Measurements from ENCODE around the gene PUM1.

The PUM1 gene

GRCh38 chr1:31065310-31066217 lies at the start of gene PUM1:
Gene PUM1, minus strand, starts transcription at chr1:31065717. Its CDS starts 6,151 bp downstream, at chr1:31059566.
- no peaks in the 10 kb centered on the region for H3K27me3 ChIP-seq (ENCODE audit: control insufficient read depth, insufficient read depth, low read length)
- no peaks in the 10 kb centered on the region for H3K9me3 ChIP-seq (ENCODE audit: control insufficient read depth, insufficient read depth, low read length)
- H3K4me1 ChIP-seq (ENCODE audit: control insufficient read depth, insufficient read depth, low read length), result peaks cover 13% of the 10 kb centered on the region; the same call in 1 of the 2 replicates
- H3K27ac ChIP-seq (ENCODE audit: low read depth, low read length), result peak within 1 kb of the TSS; percentile 98
- H3K9ac ChIP-seq (ENCODE audit: low read depth, low read length), result peak within 1 kb of the TSS; percentile 97
- no peaks in the 10 kb centered on the region for H3K36me3 ChIP-seq (ENCODE audit: control insufficient read depth, insufficient read depth, low read length)
- peak within 1 kb of the TSS; percentile 98 for H3K4me3 ChIP-seq (ENCODE audit: low read depth, low read length)

GRCh38 chr1:31112266-31112935 lies 46.9 kb upstream of the PUM1 start:
- H3K27me3 ChIP-seq (ENCODE audit: control insufficient read depth, insufficient read depth, low read length), result no peaks in the 10 kb centered on the region
- no peak overlapping the region for H3K4me3 ChIP-seq (ENCODE audit: low read depth, low read length)
- no peaks in the 10 kb centered on the region for H3K36me3 ChIP-seq (ENCODE audit: control insufficient read depth, insufficient read depth, low read length)
- no peaks in the 10 kb centered on the region for H3K9me3 ChIP-seq (ENCODE audit: control insufficient read depth, insufficient read depth, low read length)
- H3K4me1 ChIP-seq (ENCODE audit: control insufficient read depth, insufficient read depth, low read length), result peaks cover 17% of the 10 kb centered on the region
- H3K27ac ChIP-seq (ENCODE audit: low read depth, low read length), result no peak overlapping the region
- no peak overlapping the region for H3K9ac ChIP-seq (ENCODE audit: low read depth, low read length)

GRCh38 chr1:31111290-31111951 lies 45.9 kb upstream of the PUM1 start:
- Histone ChIP-seq H3K9me3 (ENCODE audit: control insufficient read depth, insufficient read depth, low read length) (no peaks in the 10 kb centered on the region), H3K36me3 (ENCODE audit: control insufficient read depth, insufficient read depth, low read length) (no peaks in the 10 kb centered on the region), H3K9ac (ENCODE audit: low read depth, low read length) (no peak overlapping the region), H3K4me1 (ENCODE audit: control insufficient read depth, insufficient read depth, low read length) (peaks cover 17% of the 10 kb centered on the region), H3K27me3 (ENCODE audit: control insufficient read depth, insufficient read depth, low read length) (no peaks in the 10 kb centered on the region), H3K27ac (ENCODE audit: low read depth, low read length) (peak overlapping the region; percentile 14), H3K4me3 (ENCODE audit: low read depth, low read length) (peak overlapping the region; percentile 27; the same call in 1 of the 2 replicates)

GRCh38 chr1:31110846-31111245 lies 45.3 kb upstream of the PUM1 start:
- H3K9ac ChIP-seq (ENCODE audit: low read depth, low read length), result no peak overlapping the region
- H3K27me3 ChIP-seq (ENCODE audit: control insufficient read depth, insufficient read depth, low read length), result no peaks in the 10 kb centered on the region
- H3K27ac ChIP-seq (ENCODE audit: low read depth, low read length), result no peak overlapping the region
- H3K9me3 ChIP-seq (ENCODE audit: control insufficient read depth, insufficient read depth, low read length), result no peaks in the 10 kb centered on the region
- H3K4me3 ChIP-seq (ENCODE audit: low read depth, low read length), result no peak overlapping the region
- peaks cover 17% of the 10 kb centered on the region for H3K4me1 ChIP-seq (ENCODE audit: control insufficient read depth, insufficient read depth, low read length)
- no peaks in the 10 kb centered on the region for H3K36me3 ChIP-seq (ENCODE audit: control insufficient read depth, insufficient read depth, low read length)

GRCh38 chr1:31108861-31109260 lies 43.3 kb upstream of the PUM1 start:
- no peaks in the 10 kb centered on the region for H3K36me3 ChIP-seq (ENCODE audit: control insufficient read depth, insufficient read depth, low read length)

GRCh38 chr1:31105646-31106045 lies 40.1 kb upstream of the PUM1 start:
- no peak overlapping the region for H3K9ac ChIP-seq (ENCODE audit: low read depth, low read length)
- H3K27me3 ChIP-seq (ENCODE audit: control insufficient read depth, insufficient read depth, low read length), result no peaks in the 10 kb centered on the region
- H3K9me3 ChIP-seq (ENCODE audit: control insufficient read depth, insufficient read depth, low read length), result no peaks in the 10 kb centered on the region
- no peaks in the 10 kb centered on the region for H3K36me3 ChIP-seq (ENCODE audit: control insufficient read depth, insufficient read depth, low read length)
- H3K27ac ChIP-seq (ENCODE audit: low read depth, low read length), result no peak overlapping the region
- no peaks in the 10 kb centered on the region for H3K4me1 ChIP-seq (ENCODE audit: control insufficient read depth, insufficient read depth, low read length)
- no peak overlapping the region for H3K4me3 ChIP-seq (ENCODE audit: low read depth, low read length)

More at GRCh38 chr1:31108861-31109260, 43.3 kb upstream of the PUM1 start:
- peaks cover 17% of the 10 kb centered on the region for H3K4me1 ChIP-seq (ENCODE audit: control insufficient read depth, insufficient read depth, low read length)
- H3K27ac ChIP-seq (ENCODE audit: low read depth, low read length), result no peak overlapping the region
- H3K9ac ChIP-seq (ENCODE audit: low read depth, low read length), result no peak overlapping the region
- H3K27me3 ChIP-seq (ENCODE audit: control insufficient read depth, insufficient read depth, low read length), result no peaks in the 10 kb centered on the region
- no peaks in the 10 kb centered on the region for H3K9me3 ChIP-seq (ENCODE audit: control insufficient read depth, insufficient read depth, low read length)
- no peak overlapping the region for H3K4me3 ChIP-seq (ENCODE audit: low read depth, low read length)

GRCh38 chr1:31102501-31102950 lies 37.0 kb upstream of the PUM1 start:
- H3K4me3 ChIP-seq (ENCODE audit: low read depth, low read length), result no peak overlapping the region

GRCh38 chr1:31101147-31101502 lies 35.6 kb upstream of the PUM1 start:
- no peaks in the 10 kb centered on the region for H3K27me3 ChIP-seq (ENCODE audit: control insufficient read depth, insufficient read depth, low read length)
- no peaks in the 10 kb centered on the region for H3K36me3 ChIP-seq (ENCODE audit: control insufficient read depth, insufficient read depth, low read length)
- no peak overlapping the region for H3K9ac ChIP-seq (ENCODE audit: low read depth, low read length)
- H3K27ac ChIP-seq (ENCODE audit: low read depth, low read length), result no peak overlapping the region
- no peaks in the 10 kb centered on the region for H3K9me3 ChIP-seq (ENCODE audit: control insufficient read depth, insufficient read depth, low read length)
- no peaks in the 10 kb centered on the region for H3K4me1 ChIP-seq (ENCODE audit: control insufficient read depth, insufficient read depth, low read length)
- no peak overlapping the region for H3K4me3 ChIP-seq (ENCODE audit: low read depth, low read length)

More at GRCh38 chr1:31102501-31102950, 37.0 kb upstream of the PUM1 start:
- H3K9ac ChIP-seq (ENCODE audit: low read depth, low read length), result no peak overlapping the region
- H3K36me3 ChIP-seq (ENCODE audit: control insufficient read depth, insufficient read depth, low read length), result no peaks in the 10 kb centered on the region
- no peaks in the 10 kb centered on the region for H3K27me3 ChIP-seq (ENCODE audit: control insufficient read depth, insufficient read depth, low read length)
- no peaks in the 10 kb centered on the region for H3K9me3 ChIP-seq (ENCODE audit: control insufficient read depth, insufficient read depth, low read length)
- H3K4me1 ChIP-seq (ENCODE audit: control insufficient read depth, insufficient read depth, low read length), result no peaks in the 10 kb centered on the region
- no peak overlapping the region for H3K27ac ChIP-seq (ENCODE audit: low read depth, low read length)

GRCh38 chr1:31099293-31100032 lies 33.9 kb upstream of the PUM1 start:
- Histone ChIP-seq H3K36me3 (ENCODE audit: control insufficient read depth, insufficient read depth, low read length) (no peaks in the 10 kb centered on the region), H3K9me3 (ENCODE audit: control insufficient read depth, insufficient read depth, low read length) (no peaks in the 10 kb centered on the region), H3K9ac (ENCODE audit: low read depth, low read length) (no peak overlapping the region), H3K27me3 (ENCODE audit: control insufficient read depth, insufficient read depth, low read length) (no peaks in the 10 kb centered on the region), H3K27ac (ENCODE audit: low read depth, low read length) (no peak overlapping the region), H3K4me1 (ENCODE audit: control insufficient read depth, insufficient read depth, low read length) (no peaks in the 10 kb centered on the region), H3K4me3 (ENCODE audit: low read depth, low read length) (no peak overlapping the region)

GRCh38 chr1:31095985-31096384 lies 30.5 kb upstream of the PUM1 start:
- H3K36me3 ChIP-seq (ENCODE audit: control insufficient read depth, insufficient read depth, low read length), result no peaks in the 10 kb centered on the region
- no peak overlapping the region for H3K27ac ChIP-seq (ENCODE audit: low read depth, low read length)
- H3K27me3 ChIP-seq (ENCODE audit: control insufficient read depth, insufficient read depth, low read length), result no peaks in the 10 kb centered on the region
- H3K4me1 ChIP-seq (ENCODE audit: control insufficient read depth, insufficient read depth, low read length), result no peaks in the 10 kb centered on the region
- no peak overlapping the region for H3K9ac ChIP-seq (ENCODE audit: low read depth, low read length)
- no peaks in the 10 kb centered on the region for H3K9me3 ChIP-seq (ENCODE audit: control insufficient read depth, insufficient read depth, low read length)
- no peak overlapping the region for H3K4me3 ChIP-seq (ENCODE audit: low read depth, low read length)

All from HUES48 (cell line).